Measurements from ENCODE around the gene DSTN.

DNA sequence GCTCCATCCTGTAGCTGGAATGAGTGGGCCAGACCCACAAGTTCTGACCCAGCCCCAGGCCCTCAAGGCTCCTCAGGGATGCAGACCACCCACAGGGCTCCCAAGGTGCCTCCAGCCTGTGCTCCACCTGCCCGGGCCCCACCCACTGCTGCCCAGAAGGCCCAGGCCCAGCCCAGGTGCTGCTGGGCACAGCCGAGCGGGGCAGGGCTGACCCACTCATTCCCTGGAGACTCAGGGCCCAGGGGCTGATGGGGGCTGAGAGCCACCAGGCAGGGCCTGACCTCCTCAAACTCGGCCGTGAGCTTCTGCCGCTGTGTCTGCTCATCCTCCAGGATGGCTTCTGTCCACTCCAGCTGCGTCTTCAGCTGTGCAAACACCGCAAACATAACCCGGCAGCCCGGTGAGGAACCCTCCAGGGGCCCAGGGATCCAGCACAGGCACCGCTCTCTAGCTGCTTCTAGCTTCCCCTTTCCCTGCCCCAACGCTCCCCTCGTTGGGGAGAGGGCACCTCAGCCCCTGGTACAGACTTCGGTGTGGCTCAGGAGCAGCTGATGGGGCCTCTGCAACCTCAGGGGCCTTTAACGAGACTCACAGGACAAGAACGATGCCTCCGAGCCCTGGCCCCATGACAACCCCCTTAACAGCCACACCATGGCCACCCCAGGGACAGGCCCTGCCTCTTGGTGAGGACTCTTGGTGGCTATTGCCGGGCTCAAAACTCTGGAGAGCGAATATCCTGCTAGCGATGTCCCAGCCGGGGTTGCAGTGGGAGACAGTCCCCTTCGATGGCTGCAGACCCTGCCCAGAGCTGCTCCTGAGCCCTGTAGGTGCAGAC is 46.0 kb downstream of the DSTN start:
- TF ChIP-seq, protein P1, sequence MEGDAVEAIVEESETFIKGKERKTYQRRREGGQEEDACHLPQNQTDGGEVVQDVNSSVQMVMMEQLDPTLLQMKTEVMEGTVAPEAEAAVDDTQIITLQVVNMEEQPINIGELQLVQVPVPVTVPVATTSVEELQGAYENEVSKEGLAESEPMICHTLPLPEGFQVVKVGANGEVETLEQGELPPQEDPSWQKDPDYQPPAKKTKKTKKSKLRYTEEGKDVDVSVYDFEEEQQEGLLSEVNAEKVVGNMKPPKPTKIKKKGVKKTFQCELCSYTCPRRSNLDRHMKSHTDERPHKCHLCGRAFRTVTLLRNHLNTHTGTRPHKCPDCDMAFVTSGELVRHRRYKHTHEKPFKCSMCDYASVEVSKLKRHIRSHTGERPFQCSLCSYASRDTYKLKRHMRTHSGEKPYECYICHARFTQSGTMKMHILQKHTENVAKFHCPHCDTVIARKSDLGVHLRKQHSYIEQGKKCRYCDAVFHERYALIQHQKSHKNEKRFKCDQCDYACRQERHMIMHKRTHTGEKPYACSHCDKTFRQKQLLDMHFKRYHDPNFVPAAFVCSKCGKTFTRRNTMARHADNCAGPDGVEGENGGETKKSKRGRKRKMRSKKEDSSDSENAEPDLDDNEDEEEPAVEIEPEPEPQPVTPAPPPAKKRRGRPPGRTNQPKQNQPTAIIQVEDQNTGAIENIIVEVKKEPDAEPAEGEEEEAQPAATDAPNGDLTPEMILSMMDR (conservative IDR thresholded peaks at IDR 0.05) = no peak
- no peak for TF ChIP-seq ZFX (IDR thresholded peaks at IDR 0.05)
